Left hindlimb (tissue), 1 donor: ENCODE data around the gene ELK3.

Experiments used
- DNase-seq: peaks from one replicate; pipeline ENCODE4 v3.0.0-alpha.2; 2018

Gene ELK3

DNA sequence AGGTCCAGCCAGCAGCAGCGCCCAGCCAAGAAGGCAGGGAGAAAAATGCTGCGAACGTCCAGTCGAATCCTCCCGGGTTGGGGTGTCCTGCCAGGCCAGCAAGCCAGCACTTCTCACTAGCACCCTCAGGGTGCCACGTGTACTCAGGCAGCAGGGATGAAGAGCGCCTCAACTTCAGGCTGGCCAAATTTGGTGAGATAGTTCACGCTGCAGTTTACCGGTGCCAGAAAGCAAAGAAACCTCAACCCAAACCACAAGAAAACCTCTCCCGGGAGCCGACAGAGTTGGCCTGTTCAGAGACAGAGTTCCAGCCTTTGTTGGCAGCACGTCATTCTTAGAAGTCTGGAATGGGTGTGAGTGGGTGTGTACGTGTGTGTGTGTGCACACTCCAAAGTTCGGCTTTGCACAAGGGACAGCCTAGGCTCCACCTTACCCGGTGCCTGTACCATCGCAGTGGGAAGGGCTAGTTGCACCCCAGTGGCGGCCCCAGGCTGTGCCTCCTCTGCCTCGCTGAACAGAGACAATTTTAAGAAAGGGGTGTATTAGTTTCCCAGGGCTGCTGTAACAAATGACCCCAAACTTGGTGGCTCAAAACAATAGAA, 42.1 kb downstream of the ELK3 start:
- peak; percentile 67 for DNase-seq

DNA sequence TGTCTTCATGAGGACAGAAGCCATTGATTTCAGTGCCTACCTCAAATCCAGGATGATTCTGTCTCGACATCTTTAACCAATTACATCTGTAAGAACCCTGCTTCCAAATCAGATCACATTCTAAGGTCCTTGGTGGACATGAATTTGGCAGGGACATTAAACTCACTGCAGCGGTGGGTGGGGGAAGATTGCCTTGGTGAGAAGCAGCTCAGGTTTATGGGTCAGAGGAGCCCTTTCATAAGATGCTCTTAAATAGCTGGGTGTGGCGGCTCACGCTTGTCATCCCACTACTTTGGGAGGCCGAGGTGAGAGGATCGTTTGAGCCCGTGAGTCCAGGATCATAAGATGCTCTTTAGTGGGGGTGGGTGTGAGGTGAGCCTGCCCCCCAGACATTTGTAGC, 42.9 kb downstream of the ELK3 start:
- peak; percentile 25 for DNase-seq

DNA sequence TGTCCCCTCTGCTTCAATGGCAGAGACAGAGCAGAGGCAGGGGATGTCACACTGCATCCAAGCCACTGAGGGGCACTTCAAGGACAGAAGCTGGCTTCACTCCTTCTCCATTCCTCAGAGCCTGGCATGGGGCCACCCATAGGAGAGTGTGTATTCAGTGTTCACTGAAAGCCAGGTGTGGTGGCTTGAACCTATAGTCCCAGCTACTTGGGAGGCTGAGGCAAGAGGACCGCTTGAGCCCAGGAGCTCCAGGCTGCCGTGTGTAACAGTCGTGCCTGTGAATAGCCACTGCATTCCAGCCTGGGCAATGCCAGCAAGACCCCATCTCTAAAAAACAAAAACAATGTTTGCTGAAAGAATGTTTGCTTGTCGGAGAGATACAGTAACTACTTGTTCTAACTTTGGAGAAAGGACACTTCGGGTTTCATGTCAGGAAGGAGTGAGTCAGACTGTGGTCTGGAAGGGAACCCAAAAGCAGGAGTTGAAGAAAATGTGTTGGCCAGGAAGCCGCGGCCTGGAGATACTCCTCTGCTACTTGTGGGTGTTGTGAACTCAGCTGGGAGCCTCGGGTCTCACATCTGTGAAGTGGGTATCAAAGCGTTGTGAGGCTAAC, 43.4 kb downstream of the ELK3 start:
- peak; percentile 85 for DNase-seq

DNA sequence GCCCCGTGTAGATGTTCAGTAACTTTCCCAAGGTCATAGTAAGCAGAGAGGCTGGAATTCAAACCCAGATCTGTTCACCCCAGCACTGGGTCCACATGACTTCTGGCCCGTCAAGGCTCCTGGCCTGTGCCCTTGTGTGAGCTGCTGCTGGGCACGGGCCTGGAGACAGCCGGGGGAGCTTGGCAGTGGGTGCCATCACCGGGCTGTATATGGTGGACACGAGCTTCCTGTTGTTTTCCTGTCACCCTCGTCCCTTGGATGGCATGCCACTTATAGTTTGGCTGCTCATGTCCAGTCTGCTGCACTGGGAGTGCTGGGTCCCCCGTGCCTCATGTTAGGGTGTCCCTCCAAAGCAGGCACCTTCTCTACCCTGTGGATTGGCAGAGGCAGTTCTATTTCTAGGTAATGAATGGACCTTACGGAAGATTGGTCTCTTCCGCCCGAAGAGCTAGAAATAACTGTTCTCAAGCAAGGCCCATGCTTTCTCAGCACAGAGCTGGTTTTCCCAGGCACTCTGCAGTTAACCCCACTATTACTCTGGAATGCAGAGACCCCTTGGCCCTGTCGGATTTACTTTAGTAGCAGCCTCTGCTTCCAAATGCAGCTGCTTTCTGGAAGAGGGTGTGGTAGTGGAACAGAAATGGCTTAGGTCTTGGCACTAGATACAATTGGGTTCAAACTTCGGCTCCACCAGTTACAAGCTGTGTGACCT, 44.3 kb downstream of the ELK3 start:
- DNase-seq: no peak

DNA sequence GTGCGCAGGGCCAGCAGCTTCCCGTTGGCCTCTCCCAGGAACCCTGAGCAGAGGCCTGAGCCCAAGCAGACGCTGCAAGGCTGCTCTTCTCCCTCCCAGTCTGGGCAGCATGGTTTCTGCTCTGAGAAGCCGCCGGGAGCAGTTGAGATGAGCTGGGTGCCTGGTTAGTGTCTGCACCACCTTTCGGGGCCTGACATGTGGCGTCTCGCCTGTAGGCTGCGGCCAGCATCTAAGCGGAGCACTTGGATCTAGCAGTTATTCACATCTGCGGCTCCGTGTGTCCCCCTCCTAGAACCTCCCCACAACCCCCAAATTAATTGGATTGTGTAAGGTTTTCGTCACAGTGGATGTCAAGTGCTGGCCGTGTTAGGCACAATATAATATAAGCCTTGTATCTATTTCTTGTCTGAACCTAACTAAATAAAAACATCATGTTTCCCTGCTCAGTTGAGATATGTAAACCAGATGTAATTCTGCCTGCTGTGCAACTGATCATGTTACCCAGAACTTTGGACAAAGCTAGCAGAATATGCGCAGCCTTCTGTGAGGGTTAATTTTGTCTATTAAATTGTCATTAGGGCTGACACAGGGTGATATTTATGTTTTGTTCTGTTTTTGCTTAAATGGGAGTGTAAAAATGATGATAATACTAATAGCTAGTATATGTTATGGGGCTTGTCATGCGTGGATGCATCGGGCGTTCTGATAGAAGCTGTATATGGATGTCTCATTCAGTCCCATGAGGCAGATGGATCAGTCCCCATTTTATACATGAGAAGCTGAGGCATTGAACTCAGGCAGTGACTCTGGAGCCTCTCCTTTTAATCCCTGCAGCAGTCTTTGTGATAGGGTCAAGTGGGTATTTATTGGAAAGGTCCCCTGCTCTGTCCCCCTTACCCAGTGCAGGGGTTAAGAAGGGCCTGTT, 45.8 kb downstream of the ELK3 start:
- DNase-seq: no peak

DNA sequence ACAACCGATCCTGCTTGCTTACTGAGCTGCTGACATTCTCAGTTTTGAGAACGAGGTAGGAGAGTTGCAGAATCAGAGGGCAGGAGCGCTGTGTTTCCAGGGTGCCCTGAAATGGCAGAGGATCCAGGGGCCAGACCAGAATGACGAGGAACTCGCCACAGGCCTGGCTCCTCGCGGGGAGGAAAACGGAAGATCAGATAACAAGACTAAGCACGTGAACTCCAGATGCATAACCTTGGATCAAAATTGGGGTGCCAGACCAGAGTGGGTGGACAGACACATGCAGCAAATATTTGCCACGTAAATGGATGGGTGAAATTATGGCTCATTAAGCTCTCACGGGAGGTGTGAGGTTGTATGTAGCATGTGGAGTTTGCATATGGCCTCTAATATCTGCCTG, 46.5 kb downstream of the ELK3 start:
- DNase-seq: no peak

DNA sequence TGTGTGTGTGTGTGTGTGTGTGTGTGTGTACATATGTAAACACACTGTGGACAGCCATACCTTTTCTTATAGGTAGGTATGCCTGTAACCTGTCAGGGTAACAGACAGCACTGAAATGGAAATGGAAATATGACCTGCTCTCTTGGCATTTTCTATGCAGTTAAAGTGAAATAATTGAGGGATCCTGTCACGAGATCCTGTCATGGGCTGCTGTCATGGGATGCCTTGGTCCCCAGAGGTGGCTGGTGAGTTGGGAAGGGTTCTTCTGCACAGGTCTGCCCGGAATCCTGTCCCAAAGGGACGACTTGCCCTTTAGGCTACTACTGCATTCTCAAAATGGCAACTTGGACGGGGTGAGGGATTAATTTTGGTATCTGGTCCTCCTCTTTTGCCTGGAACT, 47.3 kb downstream of the ELK3 start:
- DNase-seq: no peak

DNA sequence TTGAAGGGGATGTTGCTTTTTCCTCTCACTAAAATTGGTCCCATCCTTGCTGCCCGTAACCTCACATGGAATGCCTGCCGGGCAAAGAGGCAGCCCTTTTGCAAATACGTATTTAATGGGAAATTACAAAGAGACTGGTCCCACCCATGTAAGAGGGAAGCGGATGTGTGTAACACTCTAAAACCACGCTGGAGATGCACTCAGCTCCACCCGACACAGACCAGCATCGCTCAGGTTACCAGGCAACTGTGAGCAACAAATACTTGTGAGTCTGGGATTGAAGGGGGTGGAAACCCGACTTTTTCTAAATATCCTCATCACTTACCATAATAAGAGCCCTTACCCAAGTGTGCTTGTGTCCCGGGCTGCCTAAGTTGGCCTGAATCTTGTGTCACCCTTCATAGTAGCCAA, 47.7 kb downstream of the ELK3 start:
- DNase-seq: peak; percentile 82

DNA sequence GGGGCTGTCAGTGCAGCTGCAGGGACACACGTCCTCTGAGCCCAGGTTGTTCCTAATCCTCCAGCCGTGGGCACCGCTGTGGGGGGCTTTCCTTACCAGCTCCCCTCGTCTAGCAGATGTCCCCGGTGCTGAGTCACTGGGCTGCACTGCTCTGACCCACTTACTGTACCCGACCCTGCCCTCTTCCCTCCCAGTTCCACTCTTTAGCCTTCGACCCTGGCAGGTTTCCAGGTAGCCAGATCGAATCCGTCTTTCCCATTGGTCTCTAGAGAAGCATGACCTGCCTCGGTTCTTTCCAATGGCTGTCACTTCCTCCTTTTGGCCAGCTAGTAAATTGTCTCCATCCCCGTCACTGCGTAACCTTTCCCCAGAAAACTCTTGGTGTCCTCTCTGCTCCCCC, 48.4 kb downstream of the ELK3 start:
- no peak for DNase-seq

DNA sequence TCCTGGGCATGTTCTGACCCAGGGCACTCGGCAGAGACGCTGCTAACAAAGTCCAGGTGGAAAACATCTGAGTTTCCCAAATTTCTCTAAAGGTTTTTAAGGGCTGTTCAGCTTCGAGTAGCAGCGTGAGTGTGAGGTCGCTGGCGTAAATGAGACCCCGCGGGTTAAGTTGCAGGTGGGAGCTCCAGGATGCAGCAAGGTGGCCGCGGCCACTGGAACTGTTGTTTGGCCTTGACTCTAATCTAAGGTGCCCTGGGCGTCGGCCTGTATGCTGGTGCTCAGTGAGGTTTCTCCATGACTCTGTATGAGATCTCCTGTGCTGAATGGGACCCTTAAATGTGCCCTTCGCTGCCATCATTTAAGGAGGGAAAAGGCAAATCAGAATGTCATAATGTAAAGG, 50.7 kb downstream of the ELK3 start:
- DNase-seq: no peak

DNA sequence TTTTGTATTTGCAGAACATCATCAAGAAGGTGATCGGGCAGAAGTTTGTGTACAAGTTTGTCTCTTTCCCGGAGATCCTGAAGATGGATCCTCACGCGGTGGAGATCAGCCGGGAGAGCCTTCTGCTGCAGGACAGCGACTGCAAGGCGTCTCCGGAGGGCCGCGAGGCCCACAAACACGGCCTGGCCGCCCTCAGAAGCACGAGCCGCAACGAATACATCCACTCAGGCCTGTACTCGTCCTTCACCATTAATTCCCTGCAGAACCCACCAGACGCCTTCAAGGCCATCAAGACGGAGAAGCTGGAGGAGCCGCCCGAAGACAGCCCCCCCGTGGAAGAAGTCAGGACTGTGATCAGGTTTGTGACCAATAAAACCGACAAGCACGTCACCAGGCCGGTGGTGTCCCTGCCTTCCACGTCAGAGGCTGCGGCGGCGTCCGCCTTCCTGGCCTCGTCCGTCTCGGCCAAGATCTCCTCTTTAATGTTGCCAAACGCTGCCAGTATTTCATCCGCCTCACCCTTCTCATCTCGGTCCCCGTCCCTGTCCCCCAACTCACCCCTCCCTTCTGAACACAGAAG, 52.8 kb downstream of the ELK3 start:
- no peak for DNase-seq

DNA sequence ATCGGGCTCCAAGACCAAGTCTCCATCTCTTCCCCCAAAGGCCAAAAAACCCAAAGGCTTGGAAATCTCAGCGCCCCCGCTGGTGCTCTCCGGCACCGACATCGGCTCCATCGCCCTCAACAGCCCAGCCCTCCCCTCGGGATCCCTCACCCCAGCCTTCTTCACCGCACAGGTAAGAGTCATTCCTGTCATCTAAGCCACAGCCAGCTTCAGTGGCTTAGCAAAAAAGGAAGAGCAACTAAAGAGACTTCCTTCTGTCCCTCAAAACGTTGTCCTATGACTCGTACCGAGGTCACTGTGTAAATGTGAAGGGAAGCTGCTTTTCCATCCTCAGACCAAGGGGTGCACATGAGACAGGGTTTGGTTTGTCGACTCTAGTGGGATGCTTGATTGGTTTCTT, 53.4 kb downstream of the ELK3 start:
- DNase-seq: no peak

DNA sequence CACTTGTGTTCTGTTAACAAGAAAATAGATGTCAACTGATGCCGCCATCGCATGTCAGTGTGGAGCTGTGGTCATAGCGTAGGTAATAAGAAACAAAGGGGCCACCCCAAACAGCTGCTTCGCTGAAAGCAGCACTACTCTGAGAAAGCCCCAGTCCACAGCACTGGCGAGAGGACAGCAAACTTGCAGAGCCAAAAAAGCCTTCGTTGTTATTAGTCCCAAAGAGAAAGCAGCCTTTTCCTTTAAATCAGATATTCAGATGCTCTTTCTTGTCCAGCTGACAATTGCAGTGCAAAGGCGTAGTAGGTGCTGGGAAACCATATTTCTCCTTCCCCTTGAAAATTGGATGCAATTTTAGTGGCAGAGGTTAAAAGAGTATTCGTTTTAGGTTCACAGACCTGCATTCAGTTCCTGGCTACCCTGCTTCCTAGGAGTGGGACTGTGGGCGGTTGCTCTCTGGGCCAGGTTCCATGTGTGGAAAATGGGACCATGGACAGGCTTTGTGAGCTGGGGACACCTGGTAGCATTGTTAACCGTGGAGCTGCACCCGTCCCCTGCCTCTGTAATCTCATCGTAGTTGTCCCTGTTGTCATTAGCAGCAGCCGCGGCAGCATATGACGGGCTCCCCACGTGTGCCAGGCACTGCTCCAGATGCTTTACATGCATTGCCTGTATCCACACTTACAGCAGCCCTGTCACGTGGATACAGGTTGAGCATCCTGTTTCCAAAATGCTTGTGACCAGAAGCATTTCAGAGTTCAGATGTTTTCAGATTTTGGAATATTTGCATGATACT, 54.2 kb downstream of the ELK3 start:
- DNase-seq: no peak

DNA sequence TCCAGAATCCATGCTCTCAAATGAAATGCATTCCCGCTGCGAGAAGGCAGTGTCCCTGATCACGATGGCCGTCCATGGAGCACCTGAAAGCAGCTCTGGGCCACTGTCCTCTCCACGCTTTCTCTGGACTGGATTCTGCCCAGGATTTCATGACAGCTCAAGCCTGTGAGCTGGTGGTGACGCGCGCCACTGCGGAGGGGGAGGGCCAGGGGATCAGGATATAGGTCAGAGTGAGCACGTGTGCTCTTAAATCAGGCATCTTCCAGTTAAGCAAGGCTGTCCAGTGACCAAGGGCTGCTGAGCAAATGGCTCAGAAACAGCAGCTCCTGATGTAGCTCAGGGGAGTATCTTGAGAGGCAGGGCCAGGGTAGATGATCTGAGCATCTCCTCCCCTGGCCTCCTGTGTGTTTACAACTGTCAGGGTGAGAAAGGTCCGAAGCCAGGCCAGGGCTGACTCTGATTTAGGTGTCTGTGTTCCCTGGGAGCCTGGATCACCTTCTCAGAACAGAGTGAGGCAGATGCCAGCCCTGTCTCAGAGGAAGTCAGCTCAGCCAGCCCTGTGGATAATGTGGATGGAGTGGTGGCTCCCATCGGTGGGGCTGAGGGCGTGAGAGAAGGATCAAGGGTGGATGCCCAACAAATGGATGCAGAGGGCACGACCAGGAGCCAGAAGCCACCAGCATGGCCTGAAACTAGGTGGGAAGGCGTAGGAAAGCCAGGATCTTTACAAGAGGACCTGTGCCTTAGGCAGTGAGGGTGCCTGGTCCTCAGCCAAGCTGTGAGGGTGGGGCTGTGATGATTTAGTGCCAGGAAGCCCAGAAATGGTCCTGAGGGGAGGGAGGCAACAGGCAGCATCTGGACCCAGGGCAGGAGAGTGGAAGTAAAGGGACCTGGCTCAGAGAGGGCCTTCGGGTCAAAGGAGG, 55.3 kb downstream of the ELK3 start:
- DNase-seq: no peak

DNA sequence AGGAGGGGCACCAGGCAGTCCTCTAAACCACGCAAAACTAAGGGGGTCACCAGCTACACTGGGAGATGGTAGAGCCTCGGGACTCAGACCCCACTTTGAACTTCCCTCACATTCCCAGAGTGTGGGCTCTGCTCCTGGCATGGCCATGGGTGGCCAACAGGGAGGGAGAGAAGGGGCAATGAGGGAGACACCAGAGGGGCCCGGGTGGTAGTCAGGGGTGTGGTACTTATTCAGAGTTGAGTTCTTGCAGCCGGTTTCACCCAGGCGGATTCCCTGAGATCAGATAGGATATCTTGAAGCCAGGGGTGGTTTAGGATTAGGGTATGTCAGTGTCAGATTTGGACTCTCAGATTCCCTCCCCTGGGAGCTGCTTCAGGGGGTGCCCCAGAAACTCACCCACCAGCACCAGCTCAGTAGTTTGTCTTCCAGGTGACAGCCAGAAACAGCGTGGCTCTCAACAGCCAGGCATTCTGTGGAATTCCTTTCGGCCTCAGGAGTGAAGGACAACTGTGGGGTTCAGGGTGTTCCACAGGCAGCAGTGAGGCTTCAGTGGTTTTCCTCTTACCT, 56.0 kb downstream of the ELK3 start:
- DNase-seq: no peak

DNA sequence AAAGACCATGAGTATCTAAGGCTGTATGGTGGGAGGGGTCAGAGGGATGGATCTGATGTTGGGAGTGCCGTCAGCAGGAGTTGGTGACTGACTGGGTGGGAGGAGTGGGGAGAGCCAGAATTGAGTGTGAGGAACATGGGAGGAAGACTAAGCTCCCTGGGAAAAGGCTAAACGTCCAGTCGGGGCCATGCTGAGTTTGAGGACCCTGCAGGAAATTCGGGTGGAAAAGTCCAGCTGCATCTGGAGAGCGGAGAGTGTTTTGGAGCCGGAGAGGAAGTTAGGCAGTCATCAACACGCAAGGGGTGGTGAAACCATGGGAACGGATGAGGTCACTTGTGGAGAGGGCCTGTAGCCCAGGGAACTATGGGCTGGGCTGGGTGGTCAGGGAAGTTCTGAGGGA, 60.9 kb downstream of the ELK3 start:
- DNase-seq: peak; percentile 66

DNA sequence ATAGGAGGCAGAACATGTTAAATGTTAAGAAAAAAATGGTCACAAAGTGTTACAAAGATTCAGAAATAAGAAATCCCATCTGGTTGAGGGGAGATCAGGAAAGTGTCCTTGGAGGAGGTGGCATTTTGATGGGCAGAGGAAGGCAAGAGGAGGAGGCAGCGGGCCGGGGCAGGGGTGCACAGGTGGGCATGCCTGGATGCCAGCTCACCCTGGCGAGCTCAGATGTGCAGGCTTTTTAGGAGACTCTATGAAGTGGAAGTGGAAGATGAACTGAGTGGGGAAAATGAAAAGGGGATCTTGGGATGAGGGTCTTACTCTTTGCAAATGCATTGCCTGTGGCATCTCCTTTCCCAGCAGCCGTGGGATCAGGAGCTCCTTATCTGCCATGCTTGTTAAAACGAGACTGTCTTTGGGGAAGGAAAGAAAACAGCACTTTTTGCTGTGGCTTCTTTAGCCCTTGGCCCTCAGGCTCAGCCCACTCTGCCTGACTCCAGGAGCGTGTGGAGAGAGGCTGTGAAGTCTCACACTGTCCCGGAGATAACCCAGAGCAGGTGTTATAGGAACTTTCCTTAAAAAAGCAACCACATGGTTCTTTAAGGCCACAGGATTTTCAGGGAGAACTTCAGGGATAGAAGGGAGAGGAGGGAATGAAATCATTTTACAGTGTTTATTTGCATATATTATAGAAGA, 62.6 kb downstream of the ELK3 start:
- no peak for DNase-seq

DNA sequence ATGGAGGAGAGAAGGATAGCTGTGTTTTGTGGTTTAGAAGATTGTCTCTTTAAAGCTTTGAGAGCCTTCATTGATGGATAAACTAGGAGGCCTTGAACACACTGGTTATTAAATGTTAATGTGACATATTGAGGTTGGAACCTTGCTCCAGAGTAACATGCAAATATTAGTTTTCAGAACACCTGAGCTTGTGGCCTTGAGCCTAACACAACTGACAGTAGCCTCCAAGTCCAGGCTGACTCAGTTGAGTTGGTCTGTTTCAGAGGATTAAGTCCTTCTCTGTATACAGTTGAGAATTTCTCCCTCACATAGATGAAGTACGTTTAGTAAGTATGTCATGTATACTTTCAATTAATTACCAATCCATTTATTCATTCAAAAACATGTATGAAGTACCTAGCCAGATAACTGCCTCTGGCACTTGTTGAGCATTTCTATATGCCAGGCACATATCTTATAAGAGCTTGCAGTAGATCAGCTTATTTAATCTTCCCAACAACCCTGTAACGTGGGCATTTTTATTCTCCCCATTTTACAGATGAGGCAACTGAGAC, 63.5 kb downstream of the ELK3 start:
- DNase-seq: no peak

DNA sequence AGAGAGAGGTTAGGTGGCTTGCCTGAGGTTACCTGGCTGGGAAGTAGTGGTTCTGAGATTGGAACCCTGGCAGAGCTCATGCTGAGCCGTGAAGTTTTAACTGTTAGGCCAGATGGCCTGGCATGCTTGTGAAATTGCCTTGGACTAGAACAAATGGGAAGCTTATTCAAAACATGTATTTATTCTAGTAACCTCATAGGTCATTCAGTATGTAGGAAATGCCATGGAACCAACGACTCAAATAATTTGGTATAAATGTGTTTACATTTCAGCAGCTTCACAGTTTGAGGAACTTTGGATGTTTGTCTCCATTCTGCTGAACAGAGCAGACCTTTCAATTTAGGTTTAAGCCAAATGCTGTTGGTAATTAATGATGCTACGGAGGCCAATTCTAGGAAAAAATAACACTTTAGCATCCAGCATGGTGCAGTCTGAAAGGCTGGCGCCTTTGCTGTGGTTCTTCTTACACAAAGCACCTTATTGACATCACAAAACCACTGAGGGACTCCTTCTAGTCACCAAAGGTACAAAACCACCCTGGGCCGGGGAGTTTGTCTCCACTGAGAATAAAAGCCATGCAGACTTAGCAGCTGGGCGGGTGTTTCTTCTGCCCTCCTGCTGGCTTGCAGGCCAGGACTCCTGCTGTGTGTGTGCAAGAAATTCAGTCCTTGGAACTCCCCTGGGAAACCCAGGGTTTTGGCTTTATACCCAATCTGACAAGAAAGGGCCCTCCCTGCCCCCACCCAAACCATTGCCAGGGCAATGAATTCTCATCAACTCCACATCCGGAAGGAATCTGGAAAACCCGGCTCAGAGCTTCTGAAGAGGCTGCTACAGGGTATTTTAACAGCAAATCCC, 64.2 kb downstream of the ELK3 start:
- DNase-seq: peak; percentile 58
